SK-N-SH (cell line): ENCODE data around the gene CPNE4. TPM values are rescaled to one million over a fixed set of nuclear protein-coding genes. Genes with fewer than 3 reads are reported as not detected.

ENCODE experiments used
- CTCF ChIA-PET: fragments of 300-600, 350-600 bp; formaldehyde crosslinking; extraction: SDS; loops from one replicate; lab custom pipeline; 2021; lab: Yijun Ruan, JAX
- POLR2A ChIA-PET: fragments of 350-600 bp; sonication (Branson Sonifier 250); formaldehyde crosslinking; extraction: SDS; loops from one replicate; lab custom pipeline; 2020; ENCODE audit warnings: antibody characterized with exemption, inconsistent platforms; lab: Yijun Ruan, JAX
- DNase-seq: peaks from one replicate; pipeline ENCODE4 v3.0.0; 2012
- H2AFZ ChIP-seq: fragments of 200-600 bp; sonication (generic); 2 replicates; pipeline ENCODE4 v1.8.1; 2016; ENCODE audit warnings: antibody characterized with exemption, mild to moderate bottlenecking, low read depth
- H3F3A ChIP-seq: fragments of 200-600 bp; sonication (generic); replicated peaks from 2 replicates; pipeline ENCODE3; 2016; ENCODE audit warnings: antibody characterized with exemption, mild to moderate bottlenecking; ENCODE audit not compliant: insufficient read depth
- H3K27ac ChIP-seq, 2 experiments: fragments of 200-500 bp in 1 of 2; fragments of 200-600 bp in 1 of 2; sonication (Bioruptor generic) in 1 of 2; sonication (generic), shearing (Covaris generic) in 1 of 2; 2 replicates each; pipeline versions ENCODE4 v1.5.1 to v1.6.1; 2014 to 2016; ENCODE audit warnings: low read depth in 2 of 2, inconsistent platforms in 1 of 2, low read length in 1 of 2, mild to moderate bottlenecking in 1 of 2, mixed read lengths in 1 of 2
- H3K27me3 ChIP-seq: fragments of 200-600 bp; sonication (generic), shearing (Covaris generic); 2 replicates; pipeline ENCODE4 v1.6.1; 2016; ENCODE audit warnings: mixed run types; ENCODE audit not compliant: insufficient read depth
- H3K36me3 ChIP-seq, 2 experiments: fragments of 200-500 bp in 1 of 2; fragments of 200-600 bp in 1 of 2; sonication (Bioruptor generic) in 1 of 2; sonication (generic) in 1 of 2; replicated peaks in 1 of 2; 2 replicates each; pipeline versions ENCODE3 to v1.5.1; 2014 to 2016; ENCODE audit warnings: low read length in 1 of 2, mild to moderate bottlenecking in 1 of 2; ENCODE audit not compliant: insufficient read depth in 2 of 2, control insufficient read depth in 1 of 2
- H3K4me1 ChIP-seq, 2 experiments: fragments of 200-500 bp in 1 of 2; fragments of 200-600 bp in 1 of 2; sonication (Bioruptor generic) in 1 of 2; sonication (generic), shearing (Covaris generic) in 1 of 2; 2 replicates each; pipeline versions ENCODE4 v1.5.1 to v1.6.1; 2014 to 2016; ENCODE audit warnings: low read depth in 1 of 2, low read length in 1 of 2, mixed run types in 1 of 2; ENCODE audit not compliant: insufficient read depth in 2 of 2, control insufficient read depth in 1 of 2
- H3K4me2 ChIP-seq: fragments of 200-600 bp; sonication (generic), shearing (Covaris generic); 2 replicates; pipeline ENCODE4 v1.6.1; 2017; ENCODE audit warnings: mixed run types
- H3K4me3 ChIP-seq, 2 experiments: fragments of 200-500 bp in 1 of 2; fragments of 200-600 bp in 1 of 2; sonication (Bioruptor generic) in 1 of 2; sonication (generic), shearing (Covaris generic) in 1 of 2; 2 replicates each; pipeline versions ENCODE4 v1.5.1 to v1.8.1; 2014 to 2016; ENCODE audit warnings: low read depth in 2 of 2, inconsistent platforms in 1 of 2, low read length in 1 of 2, mild to moderate bottlenecking in 1 of 2, mixed read lengths in 1 of 2, moderate library complexity in 1 of 2
- H3K79me2 ChIP-seq: fragments of 200-600 bp; sonication (generic); 2 replicates; pipeline ENCODE4 v1.8.1; 2017; ENCODE audit warnings: mild to moderate bottlenecking; ENCODE audit not compliant: insufficient read depth
- H3K9ac ChIP-seq: fragments of 200-600 bp; sonication (generic); 2 replicates; pipeline ENCODE4 v1.6.1; 2017; ENCODE audit warnings: mixed run types
- H3K9me2 ChIP-seq: fragments of 200-600 bp; sonication (generic); 2 replicates; pipeline ENCODE4 v1.6.1; 2017; ENCODE audit warnings: mixed run types
- H3K9me3 ChIP-seq: fragments of 200-600 bp; sonication (generic); 2 replicates; pipeline ENCODE4 v1.6.1; 2017; ENCODE audit warnings: mixed run types, mild to moderate bottlenecking, moderate library complexity
- H4K20me1 ChIP-seq: fragments of 200-600 bp; sonication (generic); 2 replicates; pipeline ENCODE4 v1.6.1; 2017; ENCODE audit warnings: mild to moderate bottlenecking, mixed run types; ENCODE audit not compliant: insufficient read depth
- CHD2 ChIP-seq: fragments of 150-350 bp; IDR thresholded peaks from 2 replicates; pipeline ENCODE4 v1.6.1; 2018; ENCODE audit warnings: low read length; ENCODE audit not compliant: partially characterized antibody
- ELF1 ChIP-seq: IDR thresholded peaks from 2 replicates; pipeline ENCODE4 v1.4.0; 2012
- EP300 ChIP-seq, 2 experiments: IDR thresholded peaks; 2 replicates each; pipeline versions ENCODE4 v1.4.0 to v1.6.1; 2012; ENCODE audit warnings: borderline replicate concordance in 1 of 2, low read depth in 1 of 2, low read length in 1 of 2
- EZH2phosphoT487 ChIP-seq: fragments of 200-600 bp; sonication (generic); IDR thresholded peaks from 2 replicates; pipeline ENCODE4 v1.6.1; 2017; ENCODE audit warnings: low read depth, mixed run types, mild to moderate bottlenecking, antibody characterized with exemption, moderate library complexity, borderline replicate concordance
- FOSL2 ChIP-seq: IDR thresholded peaks from 2 replicates; pipeline ENCODE4 v1.4.0; 2012; ENCODE audit warnings: low read depth, mild to moderate bottlenecking, moderate library complexity, borderline replicate concordance
- FOXJ3 ChIP-seq: sonication (generic); formaldehyde crosslinking; IDR thresholded peaks from 2 replicates; pipeline ENCODE4 v1.5.1; 2020; ENCODE audit warnings: mild to moderate bottlenecking, missing genetic modification reagents
- GATA2 ChIP-seq: sonication (generic); formaldehyde crosslinking; IDR thresholded peaks from 2 replicates; pipeline ENCODE4 v1.5.0; 2020; ENCODE audit warnings: mild to moderate bottlenecking, missing genetic modification reagents
- JUND ChIP-seq: IDR thresholded peaks from 2 replicates; pipeline ENCODE4 v1.4.0; 2012
- MXI1 ChIP-seq: IDR thresholded peaks from 2 replicates; pipeline ENCODE4 v1.6.1; 2012; ENCODE audit warnings: mild to moderate bottlenecking, low read depth, low read length, improper control_type of control experiment
- NFIC ChIP-seq: IDR thresholded peaks from 2 replicates; pipeline ENCODE4 v1.4.0; 2012; ENCODE audit warnings: borderline replicate concordance
- NRF1 ChIP-seq: IDR thresholded peaks from 2 replicates; pipeline ENCODE4 v1.6.1; 2012; ENCODE audit warnings: low read depth, mild to moderate bottlenecking, low read length
- POLR2AphosphoS5 ChIP-seq: IDR thresholded peaks from 2 replicates; pipeline ENCODE4 v1.6.1; 2012; ENCODE audit warnings: low read depth, low read length
- RAD21 ChIP-seq: IDR thresholded peaks from 2 replicates; pipeline ENCODE4 v1.6.1; 2012; ENCODE audit warnings: mild to moderate bottlenecking, low read length
- RFX5 ChIP-seq: IDR thresholded peaks from 2 replicates; pipeline ENCODE4 v1.6.1; 2012; ENCODE audit warnings: mild to moderate bottlenecking, improper control_type of control experiment, low read length
- RXRA ChIP-seq: IDR thresholded peaks from 2 replicates; pipeline ENCODE4 v1.4.0; 2012; ENCODE audit warnings: low read depth, mild to moderate bottlenecking, borderline replicate concordance
- TAF1 ChIP-seq: IDR thresholded peaks from 2 replicates; pipeline ENCODE4 v1.6.1; 2012; ENCODE audit warnings: low read depth, mild to moderate bottlenecking, low read length, moderate library complexity, borderline replicate concordance
- TCF12 ChIP-seq: IDR thresholded peaks from 2 replicates; pipeline ENCODE4 v1.4.0; 2012
- YY1 ChIP-seq: IDR thresholded peaks from 2 replicates; pipeline ENCODE4 v1.4.0; 2012; ENCODE audit warnings: low read depth, mild to moderate bottlenecking
- WGBS: methylation state at CpG from one replicate; pipeline ENCODE4 v1.1.6; 2017; ENCODE audit warnings: low lambda C conversion rate; 5-methylcytosine and 5-hydroxymethylcytosine counted together
- polyA plus RNA-seq, 3 experiments: library from polyadenylated mRNA; depleted of rRNA; stranded (reverse); fragments of >200 nt; gene quantifications; 2 replicates each; pipeline ENCODE4 v1.2.3, GENCODE V29; 2012
- TF ChIP-seq, protein P1 (sequence below): IDR thresholded peaks from 2 replicates; pipeline ENCODE4 v1.4.0; 2012; ENCODE audit warnings: low read depth
- TF ChIP-seq, protein P2 (sequence below): fragments of 200-600 bp; sonication (generic); IDR thresholded peaks from 2 replicates; pipeline ENCODE4 v1.6.1; 2017; ENCODE audit warnings: antibody characterized with exemption, mild to moderate bottlenecking, moderate library complexity
- TF ChIP-seq, protein P3 (sequence below): fragments of 150-350 bp; IDR thresholded peaks from 2 replicates; pipeline ENCODE4 v1.6.1; 2017; ENCODE audit warnings: antibody characterized with exemption, low read length, low read depth, borderline replicate concordance
- TF ChIP-seq, protein P4 (sequence below): IDR thresholded peaks from 2 replicates; pipeline ENCODE4 v1.4.0; 2012; ENCODE audit warnings: low read depth, borderline replicate concordance
- TF ChIP-seq, protein P5 (sequence below): IDR thresholded peaks from 2 replicates; pipeline ENCODE4 v1.4.0; 2012; ENCODE audit warnings: low read depth, borderline replicate concordance

Gene CPNE4
- polyA plus RNA-seq, 1 of the 3 experiments (the other 2 are of a cell fraction): not detected

DNA sequence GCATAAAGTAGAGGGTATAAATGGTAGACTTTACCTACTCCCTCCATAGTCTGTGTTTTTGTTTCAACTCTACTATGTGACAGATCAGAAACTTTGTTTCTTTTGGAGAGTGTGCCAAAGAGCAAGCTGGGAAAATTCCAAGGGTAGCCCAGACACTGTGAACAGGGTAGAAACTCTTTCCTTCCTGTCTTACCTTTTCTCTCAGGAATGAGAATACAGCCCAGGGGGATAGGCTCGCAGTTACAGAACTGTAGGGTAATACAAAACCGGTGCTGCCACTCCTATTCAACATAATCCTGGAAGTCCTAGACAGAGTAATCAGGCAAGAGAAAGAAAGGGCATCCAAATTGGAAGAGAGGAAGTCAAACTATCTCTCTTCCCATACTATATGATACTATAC is 256.3 kb downstream of the CPNE4 start:
- Histone ChIP-seq H3K9ac (no peak overlapping the region), H3K4me1 (no peaks in the 10 kb centered on the region), H3F3A (no peaks in the 10 kb centered on the region), H4K20me1 (no peaks in the 10 kb centered on the region), H3K9me3 (no peaks in the 10 kb centered on the region), H3K4me2 (no peak overlapping the region), H2AFZ (no peak overlapping the region), H3K27ac (no peak overlapping the region), H3K4me3 (no peak overlapping the region), H3K36me3 (no peaks in the 10 kb centered on the region), H3K9me2 (no peaks in the 10 kb centered on the region), H3K27me3 (no peaks in the 10 kb centered on the region)
- ChIA-PET POLR2A (no interaction called here), CTCF (interaction anchor here (1.4 to 2.4 kb wide), 2 partner anchors 17 to 251 kb away, joined by 5 to 13 read pairs; no protein-coding TSS in a partner anchor)
- 18% methylated on average over 2 of the region's 2 CpGs for WGBS
- DNase-seq: no peak
- no peak for TF ChIP-seq ELF1
- TF ChIP-seq, protein P1, sequence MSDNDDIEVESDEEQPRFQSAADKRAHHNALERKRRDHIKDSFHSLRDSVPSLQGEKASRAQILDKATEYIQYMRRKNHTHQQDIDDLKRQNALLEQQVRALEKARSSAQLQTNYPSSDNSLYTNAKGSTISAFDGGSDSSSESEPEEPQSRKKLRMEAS: no peak
- no peak for TF ChIP-seq FOXJ3 (CRISPR knock-in tag)
- TF ChIP-seq TCF12: no peak
- no peak for TF ChIP-seq RFX5
- no peak for TF ChIP-seq MXI1
- no peak for TF ChIP-seq RAD21
- TF ChIP-seq POLR2AphosphoS5: no peak
- TF ChIP-seq JUND: no peak
- TF ChIP-seq TAF1: no peak
- no peak for TF ChIP-seq CHD2
- TF ChIP-seq, protein P2, sequence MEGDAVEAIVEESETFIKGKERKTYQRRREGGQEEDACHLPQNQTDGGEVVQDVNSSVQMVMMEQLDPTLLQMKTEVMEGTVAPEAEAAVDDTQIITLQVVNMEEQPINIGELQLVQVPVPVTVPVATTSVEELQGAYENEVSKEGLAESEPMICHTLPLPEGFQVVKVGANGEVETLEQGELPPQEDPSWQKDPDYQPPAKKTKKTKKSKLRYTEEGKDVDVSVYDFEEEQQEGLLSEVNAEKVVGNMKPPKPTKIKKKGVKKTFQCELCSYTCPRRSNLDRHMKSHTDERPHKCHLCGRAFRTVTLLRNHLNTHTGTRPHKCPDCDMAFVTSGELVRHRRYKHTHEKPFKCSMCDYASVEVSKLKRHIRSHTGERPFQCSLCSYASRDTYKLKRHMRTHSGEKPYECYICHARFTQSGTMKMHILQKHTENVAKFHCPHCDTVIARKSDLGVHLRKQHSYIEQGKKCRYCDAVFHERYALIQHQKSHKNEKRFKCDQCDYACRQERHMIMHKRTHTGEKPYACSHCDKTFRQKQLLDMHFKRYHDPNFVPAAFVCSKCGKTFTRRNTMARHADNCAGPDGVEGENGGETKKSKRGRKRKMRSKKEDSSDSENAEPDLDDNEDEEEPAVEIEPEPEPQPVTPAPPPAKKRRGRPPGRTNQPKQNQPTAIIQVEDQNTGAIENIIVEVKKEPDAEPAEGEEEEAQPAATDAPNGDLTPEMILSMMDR: no peak
- TF ChIP-seq FOSL2: no peak
- no peak for TF ChIP-seq NRF1
- TF ChIP-seq, all 33 proteins: peak for 0
- H3K79me2 ChIP-seq: no peaks in the 10 kb centered on the region

DNA sequence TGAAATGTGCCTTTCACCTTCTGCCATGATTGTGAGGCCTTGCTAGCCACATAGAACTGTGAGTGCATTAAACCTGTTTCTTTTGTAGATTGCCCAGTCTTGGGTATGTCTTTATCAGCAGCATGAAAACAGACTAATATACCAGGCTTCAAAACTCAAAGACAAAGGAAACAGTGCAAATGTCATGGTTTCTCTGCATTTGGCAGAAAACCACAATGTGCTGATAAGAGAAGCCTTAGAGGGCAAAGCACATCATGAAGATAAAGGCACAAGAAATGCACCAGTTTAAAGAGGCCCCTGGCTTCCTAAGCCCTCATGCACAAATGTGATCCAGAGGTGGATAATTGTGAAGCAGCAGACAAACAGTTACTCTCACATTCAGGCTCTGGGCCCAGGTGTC is 259.2 kb downstream of the CPNE4 start:
- no peaks in the 10 kb centered on the region for H3K9me2 ChIP-seq
- H3K9ac ChIP-seq: no peak overlapping the region
- H3K4me1 ChIP-seq: peaks cover 0 to 5% of the 10 kb centered on the region in 2 experiments; a peak in 1 of 4 replicates
- H3K27ac ChIP-seq: no peak overlapping the region
- POLR2A ChIA-PET: no interaction called here
- no peak overlapping the region for H3K4me3 ChIP-seq
- H3K27me3 ChIP-seq: no peaks in the 10 kb centered on the region
- H3K9me3 ChIP-seq: no peaks in the 10 kb centered on the region
- TF ChIP-seq, protein P1: no peak
- TF ChIP-seq YY1: no peak
- TF ChIP-seq, protein P3, sequence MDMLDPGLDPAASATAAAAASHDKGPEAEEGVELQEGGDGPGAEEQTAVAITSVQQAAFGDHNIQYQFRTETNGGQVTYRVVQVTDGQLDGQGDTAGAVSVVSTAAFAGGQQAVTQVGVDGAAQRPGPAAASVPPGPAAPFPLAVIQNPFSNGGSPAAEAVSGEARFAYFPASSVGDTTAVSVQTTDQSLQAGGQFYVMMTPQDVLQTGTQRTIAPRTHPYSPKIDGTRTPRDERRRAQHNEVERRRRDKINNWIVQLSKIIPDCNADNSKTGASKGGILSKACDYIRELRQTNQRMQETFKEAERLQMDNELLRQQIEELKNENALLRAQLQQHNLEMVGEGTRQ: no peak
- TF ChIP-seq, protein P4, sequence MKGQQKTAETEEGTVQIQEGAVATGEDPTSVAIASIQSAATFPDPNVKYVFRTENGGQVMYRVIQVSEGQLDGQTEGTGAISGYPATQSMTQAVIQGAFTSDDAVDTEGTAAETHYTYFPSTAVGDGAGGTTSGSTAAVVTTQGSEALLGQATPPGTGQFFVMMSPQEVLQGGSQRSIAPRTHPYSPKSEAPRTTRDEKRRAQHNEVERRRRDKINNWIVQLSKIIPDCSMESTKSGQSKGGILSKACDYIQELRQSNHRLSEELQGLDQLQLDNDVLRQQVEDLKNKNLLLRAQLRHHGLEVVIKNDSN: no peak
- TF ChIP-seq GATA2 (CRISPR knock-in tag): no peak
- TF ChIP-seq EZH2phosphoT487: no peak
- TF ChIP-seq MXI1: no peak
- TF ChIP-seq NFIC: no peak
- TF ChIP-seq POLR2AphosphoS5: no peak
- no peak for TF ChIP-seq RAD21
- TF ChIP-seq, protein P5, sequence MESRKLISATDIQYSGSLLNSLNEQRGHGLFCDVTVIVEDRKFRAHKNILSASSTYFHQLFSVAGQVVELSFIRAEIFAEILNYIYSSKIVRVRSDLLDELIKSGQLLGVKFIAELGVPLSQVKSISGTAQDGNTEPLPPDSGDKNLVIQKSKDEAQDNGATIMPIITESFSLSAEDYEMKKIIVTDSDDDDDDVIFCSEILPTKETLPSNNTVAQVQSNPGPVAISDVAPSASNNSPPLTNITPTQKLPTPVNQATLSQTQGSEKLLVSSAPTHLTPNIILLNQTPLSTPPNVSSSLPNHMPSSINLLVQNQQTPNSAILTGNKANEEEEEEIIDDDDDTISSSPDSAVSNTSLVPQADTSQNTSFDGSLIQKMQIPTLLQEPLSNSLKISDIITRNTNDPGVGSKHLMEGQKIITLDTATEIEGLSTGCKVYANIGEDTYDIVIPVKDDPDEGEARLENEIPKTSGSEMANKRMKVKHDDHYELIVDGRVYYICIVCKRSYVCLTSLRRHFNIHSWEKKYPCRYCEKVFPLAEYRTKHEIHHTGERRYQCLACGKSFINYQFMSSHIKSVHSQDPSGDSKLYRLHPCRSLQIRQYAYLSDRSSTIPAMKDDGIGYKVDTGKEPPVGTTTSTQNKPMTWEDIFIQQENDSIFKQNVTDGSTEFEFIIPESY: no peak
- TF ChIP-seq CHD2: no peak
- TF ChIP-seq NRF1: no peak
- no peak for TF ChIP-seq RXRA
- TF ChIP-seq TCF12: no peak
- no peak for TF ChIP-seq EP300 (IDR thresholded peaks at IDR 0.05; ENCODE audit: borderline replicate concordance in 1 of 2, low read depth in 1 of 2, low read length in 1 of 2)
- DNase-seq: no peak
- CTCF ChIA-PET: no interaction called here
- no peak overlapping the region for H2AFZ ChIP-seq
- H3F3A ChIP-seq: no peaks in the 10 kb centered on the region
- no peak overlapping the region for H3K4me2 ChIP-seq
- H3K79me2 ChIP-seq: no peaks in the 10 kb centered on the region
- no peaks in the 10 kb centered on the region for H4K20me1 ChIP-seq
- H3K36me3 ChIP-seq: no peaks in the 10 kb centered on the region
